ENCODE data around the gene KBTBD7.

- TF ChIP-seq POLR2A (IDR thresholded peaks at IDR 0.05) (no peak), POLR2AphosphoS5 (IDR thresholded peaks at IDR 0.05; ENCODE audit: insufficient read depth in 1 of 2, low read depth in 1 of 2) (no peak), CTCF (IDR thresholded peaks at IDR 0.05) (no peak)
These were observed 49.8 kb downstream of the KBTBD7 start for GRCh38 chr13:41144576-41144975.
